ENCODE data around the gene KDM5B.

KDM5B gene

GRCh38 chr1:202848191-202848542 lies 39.9 kb upstream of the KDM5B start:
- TF ChIP-seq CTCF (conservative IDR thresholded peaks at IDR 0.05; ENCODE audit: low read depth, low read length), result no peak
- no peak overlapping the region for H3K4me3 ChIP-seq (ENCODE audit: low read length)
- no peak for DNase-seq (ENCODE audit: low read depth)

GRCh38 chr1:202844935-202845334 lies 36.7 kb upstream of the KDM5B start:
- no peak for DNase-seq (ENCODE audit: low read depth)
- no peak for TF ChIP-seq CTCF (conservative IDR thresholded peaks at IDR 0.05; ENCODE audit: low read depth, low read length)
- H3K4me3 ChIP-seq (ENCODE audit: low read length), result no peak overlapping the region

GRCh38 chr1:202844259-202844658 lies 36.0 kb upstream of the KDM5B start:
- DNase-seq (ENCODE audit: low read depth), result no peak

GRCh38 chr1:202843081-202843480 lies 34.9 kb upstream of the KDM5B start:
- TF ChIP-seq CTCF (conservative IDR thresholded peaks at IDR 0.05; ENCODE audit: low read depth, low read length), result no peak
- no peak overlapping the region for H3K4me3 ChIP-seq (ENCODE audit: low read length)
- no peak for DNase-seq (ENCODE audit: low read depth)

More at GRCh38 chr1:202844259-202844658, 36.0 kb upstream of the KDM5B start:
- no peak overlapping the region for H3K4me3 ChIP-seq (ENCODE audit: low read length)
- TF ChIP-seq CTCF (conservative IDR thresholded peaks at IDR 0.05; ENCODE audit: low read depth, low read length), result no peak

GRCh38 chr1:202837746-202838262 lies 29.6 kb upstream of the KDM5B start:
- no peak overlapping the region for H3K4me3 ChIP-seq (ENCODE audit: low read length)

GRCh38 chr1:202836623-202837403 lies 28.6 kb upstream of the KDM5B start:
- DNase-seq (ENCODE audit: low read depth), result no peak
- H3K4me3 ChIP-seq (ENCODE audit: low read length), result no peak overlapping the region
- TF ChIP-seq CTCF (conservative IDR thresholded peaks at IDR 0.05; ENCODE audit: low read depth, low read length), result no peak

More at GRCh38 chr1:202837746-202838262, 29.6 kb upstream of the KDM5B start:
- no peak for DNase-seq (ENCODE audit: low read depth)
- no peak for TF ChIP-seq CTCF (conservative IDR thresholded peaks at IDR 0.05; ENCODE audit: low read depth, low read length)

GRCh38 chr1:202835548-202836072 lies 27.4 kb upstream of the KDM5B start:
- no peak for DNase-seq (ENCODE audit: low read depth)
- no peak for TF ChIP-seq CTCF (conservative IDR thresholded peaks at IDR 0.05; ENCODE audit: low read depth, low read length)
- no peak overlapping the region for H3K4me3 ChIP-seq (ENCODE audit: low read length)

Data from retinal pigment epithelial cell (primary cell).